ENCODE results near the gene TMEM43.

Gene TMEM43

GRCh38 chr3:14127516-14128161 lies 2.8 kb downstream of the TMEM43 start:
- Histone ChIP-seq H3K36me3 (replicated peaks; ENCODE audit: low read depth, low read length) (peaks cover 63% of the 10 kb centered on the region), H3K27ac (ENCODE audit: low read length) (no peak overlapping the region), H3K4me1 (ENCODE audit: low read length) (peaks cover 21% of the 10 kb centered on the region), H3K9me3 (ENCODE audit: insufficient read depth, low read length) (no peaks in the 10 kb centered on the region), H3K79me2 (ENCODE audit: low read length) (peaks cover 66% of the 10 kb centered on the region), H2AFZ (ENCODE audit: low read depth, low read length) (no peak overlapping the region), H3K4me2 (ENCODE audit: low read length) (no peak overlapping the region), H3K9ac (ENCODE audit: low read length) (no peak overlapping the region), H3K27me3 (ENCODE audit: low read depth, low read length) (no peaks in the 10 kb centered on the region), H3K4me3 (ENCODE audit: low read length) (no peak overlapping the region), H4K20me1 (ENCODE audit: insufficient read depth, low read length) (peaks cover 17% of the 10 kb centered on the region; the same call in 1 of the 2 replicates)
- TF ChIP-seq, protein P1, sequence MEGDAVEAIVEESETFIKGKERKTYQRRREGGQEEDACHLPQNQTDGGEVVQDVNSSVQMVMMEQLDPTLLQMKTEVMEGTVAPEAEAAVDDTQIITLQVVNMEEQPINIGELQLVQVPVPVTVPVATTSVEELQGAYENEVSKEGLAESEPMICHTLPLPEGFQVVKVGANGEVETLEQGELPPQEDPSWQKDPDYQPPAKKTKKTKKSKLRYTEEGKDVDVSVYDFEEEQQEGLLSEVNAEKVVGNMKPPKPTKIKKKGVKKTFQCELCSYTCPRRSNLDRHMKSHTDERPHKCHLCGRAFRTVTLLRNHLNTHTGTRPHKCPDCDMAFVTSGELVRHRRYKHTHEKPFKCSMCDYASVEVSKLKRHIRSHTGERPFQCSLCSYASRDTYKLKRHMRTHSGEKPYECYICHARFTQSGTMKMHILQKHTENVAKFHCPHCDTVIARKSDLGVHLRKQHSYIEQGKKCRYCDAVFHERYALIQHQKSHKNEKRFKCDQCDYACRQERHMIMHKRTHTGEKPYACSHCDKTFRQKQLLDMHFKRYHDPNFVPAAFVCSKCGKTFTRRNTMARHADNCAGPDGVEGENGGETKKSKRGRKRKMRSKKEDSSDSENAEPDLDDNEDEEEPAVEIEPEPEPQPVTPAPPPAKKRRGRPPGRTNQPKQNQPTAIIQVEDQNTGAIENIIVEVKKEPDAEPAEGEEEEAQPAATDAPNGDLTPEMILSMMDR (IDR thresholded peaks at IDR 0.05; ENCODE audit: low read depth, low read length) = no peak
- TF ChIP-seq EZH2phosphoT487 (IDR thresholded peaks at IDR 0.05; ENCODE audit: low read depth) = no peak

DNA sequence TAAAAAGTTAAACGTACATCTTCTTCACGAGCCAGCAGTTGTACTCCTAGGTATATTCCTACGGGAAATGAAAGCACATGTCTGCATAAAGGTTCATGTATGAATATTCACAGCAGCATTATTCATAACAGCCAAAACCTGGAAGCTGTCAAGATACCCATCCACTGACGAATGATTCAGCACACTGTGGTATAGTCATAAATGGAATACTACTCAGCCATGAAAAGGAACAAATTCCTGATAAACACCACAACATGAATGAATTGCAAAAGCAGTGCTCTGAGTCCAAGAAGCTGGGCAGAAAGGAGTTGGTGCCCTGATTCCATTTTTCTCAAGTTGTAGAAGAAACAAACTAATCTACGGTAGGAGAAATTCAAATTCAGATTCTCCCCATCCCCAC lies 3.9 kb downstream of the TMEM43 start:
- TF ChIP-seq EZH2phosphoT487 (IDR thresholded peaks at IDR 0.05; ENCODE audit: low read depth) = no peak
- TF ChIP-seq, protein P1 (IDR thresholded peaks at IDR 0.05; ENCODE audit: low read depth, low read length) = no peak
- Histone ChIP-seq H3K9ac (ENCODE audit: low read length) (no peak overlapping the region), H3K4me1 (ENCODE audit: low read length) (peaks cover 11% of the 10 kb centered on the region), H3K79me2 (ENCODE audit: low read length) (peaks cover 55% of the 10 kb centered on the region), H3K4me3 (ENCODE audit: low read length) (no peak overlapping the region), H3K36me3 (replicated peaks; ENCODE audit: low read depth, low read length) (peaks cover 66% of the 10 kb centered on the region), H4K20me1 (ENCODE audit: insufficient read depth, low read length) (peaks cover 17% of the 10 kb centered on the region; the same call in 1 of the 2 replicates), H2AFZ (ENCODE audit: low read depth, low read length) (no peak overlapping the region), H3K27ac (ENCODE audit: low read length) (no peak overlapping the region), H3K27me3 (ENCODE audit: low read depth, low read length) (no peaks in the 10 kb centered on the region), H3K4me2 (ENCODE audit: low read length) (no peak overlapping the region), H3K9me3 (ENCODE audit: insufficient read depth, low read length) (no peaks in the 10 kb centered on the region)

- Histone ChIP-seq H3K9me3 (ENCODE audit: insufficient read depth, low read length) (no peaks in the 10 kb centered on the region), H3K4me2 (ENCODE audit: low read length) (no peak overlapping the region), H3K27ac (ENCODE audit: low read length) (no peak overlapping the region), H3K4me3 (ENCODE audit: low read length) (no peak overlapping the region), H3K27me3 (ENCODE audit: low read depth, low read length) (no peaks in the 10 kb centered on the region), H3K36me3 (replicated peaks; ENCODE audit: low read depth, low read length) (peaks cover 72% of the 10 kb centered on the region), H3K4me1 (ENCODE audit: low read length) (peaks cover 11% of the 10 kb centered on the region), H4K20me1 (ENCODE audit: insufficient read depth, low read length) (peaks cover 17% of the 10 kb centered on the region; the same call in 1 of the 2 replicates), H3K9ac (ENCODE audit: low read length) (no peak overlapping the region), H3K79me2 (ENCODE audit: low read length) (peaks cover 49% of the 10 kb centered on the region), H2AFZ (ENCODE audit: low read depth, low read length) (no peak overlapping the region)
- no peak for TF ChIP-seq EZH2phosphoT487 (IDR thresholded peaks at IDR 0.05; ENCODE audit: low read depth)
- TF ChIP-seq, protein P1 (IDR thresholded peaks at IDR 0.05; ENCODE audit: low read depth, low read length) = no peak
These were observed 4.4 kb downstream of the TMEM43 start for GRCh38 chr3:14129296-14129695.

DNA sequence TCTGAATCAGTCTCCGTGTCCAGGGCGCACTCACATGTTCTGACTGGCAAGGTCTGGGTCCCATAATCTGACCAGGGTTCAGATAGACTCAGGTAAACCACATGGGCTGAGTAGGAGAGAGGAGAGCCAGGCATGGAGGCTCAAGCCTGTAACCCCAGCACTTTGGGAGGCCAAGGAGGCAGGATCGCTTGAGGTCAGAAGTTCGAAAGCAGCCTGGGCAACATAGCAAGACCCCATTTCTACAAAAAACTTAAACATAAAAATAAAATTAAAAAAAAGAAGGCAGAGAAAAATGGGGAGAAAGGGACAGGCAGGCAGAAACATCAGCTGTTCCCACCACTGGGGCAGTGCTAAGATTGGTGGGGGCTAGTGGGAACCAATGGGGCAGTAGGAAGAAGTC lies 5.4 kb downstream of the TMEM43 start:
- Histone ChIP-seq H3K4me2 (ENCODE audit: low read length) (no peak overlapping the region), H4K20me1 (ENCODE audit: insufficient read depth, low read length) (peaks cover 17% of the 10 kb centered on the region; the same call in 1 of the 2 replicates), H3K79me2 (ENCODE audit: low read length) (peaks cover 42% of the 10 kb centered on the region), H3K4me1 (ENCODE audit: low read length) (peaks cover 11% of the 10 kb centered on the region), H3K27me3 (ENCODE audit: low read depth, low read length) (no peaks in the 10 kb centered on the region), H3K36me3 (replicated peaks; ENCODE audit: low read depth, low read length) (peaks cover 80% of the 10 kb centered on the region), H3K4me3 (ENCODE audit: low read length) (no peak overlapping the region), H2AFZ (ENCODE audit: low read depth, low read length) (no peak overlapping the region), H3K9ac (ENCODE audit: low read length) (no peak overlapping the region), H3K27ac (ENCODE audit: low read length) (no peak overlapping the region), H3K9me3 (ENCODE audit: insufficient read depth, low read length) (no peaks in the 10 kb centered on the region)
- no peak for TF ChIP-seq EZH2phosphoT487 (IDR thresholded peaks at IDR 0.05; ENCODE audit: low read depth)
- TF ChIP-seq, protein P1 (IDR thresholded peaks at IDR 0.05; ENCODE audit: low read depth, low read length) = no peak
